HG03175 (cell line): ENCODE measurements around the gene RYR3.
A peak's percentile ranks its signal among the peaks of the same experiment; 100 is the strongest.

ENCODE experiments used
- ATAC-seq: cut with Tn5 transposase; IDR thresholded peaks from one replicate; pipeline ENCODE4 v1.9.1; 2021; ENCODE audit warnings: mild to moderate bottlenecking, moderate library complexity; ENCODE audit not compliant: unreplicated experiment

RYR3 gene

DNA sequence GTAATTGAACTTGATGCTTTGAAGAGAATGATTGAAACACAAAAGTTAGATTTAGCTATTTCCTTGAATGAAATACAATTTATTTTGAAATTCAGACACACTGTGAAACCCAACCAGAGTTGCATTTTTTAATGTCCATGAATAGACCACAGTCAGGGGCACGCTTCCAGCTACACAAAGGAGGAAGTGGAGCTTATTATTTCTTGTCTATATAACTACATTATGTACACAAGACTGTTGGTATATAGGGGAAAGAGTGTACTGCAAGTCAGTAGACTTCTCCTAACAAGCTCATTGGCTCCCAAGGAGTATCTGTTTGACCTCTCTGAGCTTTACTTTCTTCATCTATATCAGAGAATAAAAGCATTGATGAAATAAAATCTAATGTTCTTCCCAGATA, 326.2 kb downstream of the RYR3 start:
- no peak for ATAC-seq

DNA sequence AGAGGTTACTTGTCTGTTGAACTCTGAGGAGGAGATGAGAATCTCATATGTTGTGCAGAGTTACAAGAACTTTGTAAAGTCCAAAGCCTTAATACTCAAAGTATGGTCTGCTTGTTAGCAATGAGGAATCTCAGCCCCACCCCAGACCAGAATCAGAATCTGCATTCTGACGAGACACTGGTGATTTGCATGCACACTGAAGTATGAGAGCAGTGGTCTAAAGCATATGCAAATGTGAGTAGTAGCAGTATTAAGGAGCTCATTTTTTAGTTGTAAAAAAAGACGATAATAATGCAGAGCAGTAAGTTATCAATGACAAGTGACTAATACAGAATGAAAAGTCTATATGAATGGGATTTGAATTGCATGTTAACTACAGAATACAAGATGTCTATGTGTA, 327.7 kb downstream of the RYR3 start:
- no peak for ATAC-seq

GRCh38 chr15:33639051-33639450, 328.3 kb downstream of the RYR3 start:
- ATAC-seq = no peak

GRCh38 chr15:33639456-33639855, 328.7 kb downstream of the RYR3 start:
- ATAC-seq = no peak

DNA sequence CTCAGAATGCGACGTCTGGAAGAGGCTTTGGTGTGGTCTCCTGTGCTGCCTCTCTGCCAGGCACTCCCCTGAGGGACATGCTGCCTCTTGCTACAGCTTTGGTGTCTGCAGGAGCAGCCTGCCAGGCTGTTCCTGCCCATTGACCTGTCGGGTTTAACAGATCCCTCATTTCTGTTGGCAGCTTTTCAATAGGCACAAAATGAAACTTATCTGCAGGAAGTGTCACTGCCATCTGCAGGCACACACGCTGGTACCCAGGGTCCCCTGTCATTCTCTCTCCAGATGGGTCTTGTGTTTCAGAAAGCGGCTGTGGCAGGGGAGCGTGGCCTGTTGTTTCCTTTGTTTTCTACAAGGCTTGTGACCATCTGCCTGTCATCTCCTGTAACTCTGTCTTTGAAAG, 329.2 kb downstream of the RYR3 start:
- ATAC-seq = no peak

- no peak for ATAC-seq
Measured at GRCh38 chr15:33641069-33641468, 330.3 kb downstream of the RYR3 start.

- no peak for ATAC-seq
Measured at GRCh38 chr15:33644304-33644703, 333.5 kb downstream of the RYR3 start.

DNA sequence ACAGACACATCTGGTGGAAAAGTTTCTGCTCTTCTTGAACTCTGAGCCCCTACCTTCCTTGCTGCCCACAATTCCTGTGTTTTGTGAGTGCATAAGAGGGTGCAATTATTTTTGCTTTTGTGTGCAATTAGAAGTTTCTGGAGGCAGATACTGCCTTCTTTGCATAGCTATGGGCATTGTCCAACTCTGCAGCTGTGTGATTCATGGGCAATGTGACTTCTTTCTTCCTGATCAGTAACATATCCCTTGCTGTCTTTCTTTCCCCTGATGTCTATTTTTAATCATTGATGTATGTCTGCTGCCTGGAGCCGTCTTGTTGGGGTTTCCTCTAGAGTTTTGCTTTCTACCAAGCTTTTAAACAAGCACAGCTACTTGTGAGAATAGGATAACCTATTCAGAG, 336.0 kb downstream of the RYR3 start:
- no peak for ATAC-seq

DNA sequence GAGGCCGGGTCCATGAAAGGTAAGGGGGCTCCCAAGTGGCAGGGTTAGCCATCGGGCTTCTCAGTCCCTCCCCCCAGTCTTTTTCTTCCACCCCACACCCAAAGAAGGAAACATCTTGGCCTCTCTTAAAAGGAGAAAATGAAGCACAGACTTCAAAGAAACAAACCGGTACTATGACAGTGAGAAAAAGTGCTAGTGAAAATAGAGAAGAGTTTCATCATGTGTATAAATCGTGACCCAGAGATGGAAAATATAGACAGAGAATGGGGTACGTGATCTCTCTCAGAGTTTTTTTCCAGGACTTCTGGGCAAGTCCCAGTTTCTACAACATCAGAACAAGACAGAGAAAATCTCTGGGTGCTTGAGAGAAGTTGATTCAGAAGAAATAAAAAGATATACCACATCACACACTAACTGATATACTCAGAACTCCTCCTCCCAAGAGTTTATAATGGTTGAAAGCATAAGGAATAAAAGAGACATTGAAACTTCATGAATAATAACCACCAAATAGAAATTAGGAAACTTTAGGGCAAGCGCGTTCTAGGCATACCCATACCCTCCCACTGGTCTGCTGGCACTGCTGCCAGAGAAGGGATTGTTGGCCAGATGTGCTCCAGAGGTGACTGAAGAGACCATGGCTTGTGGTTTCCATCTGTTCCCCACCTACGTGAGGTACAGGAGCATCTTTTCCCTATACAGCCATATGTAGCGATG, 338.6 kb downstream of the RYR3 start:
- ATAC-seq = no peak

DNA sequence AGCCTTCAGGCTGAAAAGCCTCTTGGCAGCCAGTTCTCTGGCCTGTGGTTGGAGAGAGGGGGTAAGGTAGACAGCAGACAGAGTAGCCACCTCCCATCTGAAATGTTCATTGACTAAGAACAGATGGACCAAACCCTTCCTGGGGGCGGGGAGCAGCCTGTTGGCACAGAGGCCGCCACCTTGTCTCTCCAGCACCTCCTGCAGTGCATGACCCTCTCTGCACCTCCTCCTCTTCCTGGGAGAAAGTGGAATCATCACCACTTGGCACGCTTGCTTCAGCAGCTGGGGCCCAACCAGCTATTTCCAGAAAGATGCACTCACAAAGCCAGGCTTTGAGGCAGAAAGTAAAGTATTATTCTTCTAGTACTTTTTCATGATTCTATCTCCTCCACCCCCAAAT, 344.1 kb downstream of the RYR3 start:
- no peak for ATAC-seq

DNA sequence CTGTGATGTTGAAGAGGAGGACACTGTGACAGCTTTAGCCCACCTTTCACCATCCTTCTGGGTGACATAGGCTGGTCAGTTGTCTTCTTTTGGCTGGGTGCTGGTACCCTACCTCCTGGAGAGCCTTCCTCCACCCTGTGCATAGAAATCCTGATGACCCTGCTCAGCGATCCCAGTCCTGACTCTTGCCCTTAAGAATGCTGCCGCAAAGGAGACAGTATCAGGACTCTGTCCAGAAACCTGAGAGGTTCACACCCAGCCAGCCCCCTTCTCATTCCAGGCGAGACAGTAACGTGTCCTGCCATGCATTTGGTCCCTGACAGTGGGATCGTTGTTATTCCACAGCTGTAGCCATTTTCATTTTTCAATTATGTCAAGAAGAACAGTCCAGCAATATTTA, 344.7 kb downstream of the RYR3 start:
- no peak for ATAC-seq

DNA sequence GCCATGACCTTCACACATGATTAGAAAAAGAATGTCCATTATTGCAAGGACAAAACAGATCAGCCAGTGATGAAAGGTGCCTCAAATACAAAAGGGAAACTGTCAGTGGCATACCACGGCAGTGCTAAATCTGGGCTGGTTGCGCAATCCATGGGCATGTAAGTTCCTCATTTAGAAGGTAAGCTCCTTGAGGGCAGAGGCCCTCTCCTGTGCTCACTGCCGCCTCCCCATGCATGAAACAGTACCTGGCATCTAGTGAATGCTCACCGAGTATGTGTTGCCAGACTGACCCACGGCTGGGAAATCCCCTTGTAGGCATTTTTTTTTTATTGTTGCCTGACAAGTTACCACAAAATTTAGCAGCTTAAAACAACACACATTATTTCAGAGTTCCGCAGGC, 345.4 kb downstream of the RYR3 start:
- ATAC-seq = no peak

DNA sequence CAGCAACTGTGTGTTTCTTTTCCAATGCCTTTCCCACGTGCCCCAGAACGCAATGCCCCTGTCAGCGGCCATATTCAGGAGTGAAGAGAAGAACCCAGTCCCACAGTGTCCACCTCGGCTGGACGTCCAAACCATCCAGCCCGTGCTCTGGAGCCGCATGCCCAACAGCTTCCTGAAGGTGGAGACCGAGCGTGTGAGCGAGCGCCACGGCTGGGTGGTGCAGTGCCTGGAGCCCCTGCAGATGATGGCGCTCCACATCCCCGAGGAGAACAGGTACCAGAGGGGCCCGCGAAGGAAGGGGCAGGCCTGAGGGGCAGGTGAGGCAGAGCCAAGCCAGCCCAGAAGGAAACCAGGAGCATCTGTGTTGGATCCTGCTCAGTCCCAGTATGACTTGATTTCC, 349.4 kb downstream of the RYR3 start:
- no peak for ATAC-seq

DNA sequence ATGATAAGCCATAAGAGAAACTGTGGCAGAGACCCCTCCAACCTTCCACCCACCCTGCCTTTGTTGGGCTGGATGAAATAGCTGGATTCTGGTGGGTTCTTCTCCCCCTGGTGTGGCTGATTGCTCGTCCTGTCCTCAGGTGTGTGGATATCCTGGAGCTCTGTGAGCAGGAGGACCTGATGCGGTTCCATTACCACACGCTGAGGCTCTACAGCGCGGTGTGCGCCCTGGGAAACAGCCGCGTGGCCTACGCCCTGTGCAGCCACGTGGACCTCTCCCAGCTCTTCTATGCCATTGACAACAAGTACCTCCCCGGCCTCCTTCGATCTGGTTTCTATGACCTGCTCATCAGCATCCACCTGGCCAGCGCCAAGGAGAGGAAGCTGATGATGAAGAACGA, 351.2 kb downstream of the RYR3 start:
- ATAC-seq = no peak

DNA sequence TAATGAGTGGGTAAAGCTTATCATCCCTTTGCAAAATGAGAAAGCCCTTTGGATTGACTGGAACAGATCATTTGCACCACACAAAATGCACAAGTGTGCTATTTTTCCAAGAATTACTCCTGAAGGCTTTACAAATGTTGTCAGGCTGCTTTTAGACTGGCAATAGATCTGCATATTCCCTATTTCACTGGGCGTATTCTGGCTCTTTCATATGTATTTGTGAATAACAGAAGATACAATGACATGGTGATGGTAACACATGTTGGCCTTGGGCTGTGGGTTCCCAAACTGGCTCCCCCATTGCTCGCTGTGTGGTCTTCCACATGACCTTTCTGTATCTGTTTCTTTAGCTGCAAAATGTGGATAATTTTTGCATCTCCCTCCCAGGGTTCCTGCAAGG, 354.2 kb downstream of the RYR3 start:
- ATAC-seq = no peak

DNA sequence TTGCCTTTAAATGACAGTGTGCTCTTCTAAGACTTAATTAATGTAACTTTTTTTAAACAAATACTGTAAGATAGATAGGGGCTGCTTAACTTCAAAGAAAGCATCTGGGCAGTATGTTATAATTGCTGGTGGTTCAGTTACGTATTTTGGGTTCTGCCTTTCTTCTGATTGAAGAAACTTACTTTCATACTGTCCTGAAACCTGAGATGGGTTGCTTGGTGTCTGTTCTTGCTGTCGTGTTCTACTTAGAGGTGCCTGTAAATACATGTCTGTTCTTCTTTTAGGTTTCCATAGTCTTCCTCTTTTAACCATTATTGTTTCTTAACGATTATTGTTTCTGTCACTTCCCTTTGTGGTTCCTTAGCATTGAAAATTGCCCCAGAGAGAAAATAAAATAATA, 359.8 kb downstream of the RYR3 start:
- no peak for ATAC-seq

- peak; percentile 89 for ATAC-seq
Measured at GRCh38 chr15:33671456-33671855, 360.7 kb downstream of the RYR3 start.

DNA sequence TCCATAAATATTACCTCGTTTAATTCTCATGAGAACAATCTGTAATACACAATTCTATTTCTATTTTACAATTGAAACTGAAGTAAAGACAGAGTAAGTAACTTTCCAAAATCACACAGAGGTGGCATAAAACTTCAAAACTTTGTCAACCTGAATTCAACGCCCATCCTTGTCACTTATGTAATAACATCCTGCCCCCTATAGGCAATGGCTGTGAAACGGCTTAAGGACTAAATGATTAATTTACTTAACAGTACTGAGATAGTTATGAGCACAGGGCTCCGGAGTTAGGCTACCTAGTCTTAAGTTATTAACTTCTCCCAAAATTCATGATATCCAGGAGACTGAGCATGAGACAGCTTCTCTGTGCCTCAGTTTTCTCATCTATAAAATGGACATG, 364.5 kb downstream of the RYR3 start:
- ATAC-seq = no peak

GRCh38 chr15:33677238-33677830, 366.6 kb downstream of the RYR3 start:
- ATAC-seq = no peak

DNA sequence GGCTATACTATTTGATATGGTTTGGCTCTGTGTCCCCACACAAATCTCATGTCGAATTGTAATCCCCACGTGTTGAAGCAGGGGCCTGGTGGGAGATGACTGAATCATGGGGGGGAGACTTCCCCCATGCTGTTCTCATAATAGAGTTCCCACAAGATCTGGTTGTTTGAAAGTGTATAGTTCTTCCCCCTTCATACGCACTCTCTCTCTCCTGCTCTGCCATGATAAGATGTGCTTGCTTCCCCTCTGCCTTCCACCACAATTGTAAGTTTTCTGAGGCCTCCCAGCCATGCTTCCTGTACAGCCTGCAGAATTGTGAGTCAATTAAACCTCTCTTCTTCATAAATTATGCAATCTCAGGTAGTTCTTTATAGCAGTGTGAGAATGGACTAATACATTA, 367.4 kb downstream of the RYR3 start:
- ATAC-seq = no peak

DNA sequence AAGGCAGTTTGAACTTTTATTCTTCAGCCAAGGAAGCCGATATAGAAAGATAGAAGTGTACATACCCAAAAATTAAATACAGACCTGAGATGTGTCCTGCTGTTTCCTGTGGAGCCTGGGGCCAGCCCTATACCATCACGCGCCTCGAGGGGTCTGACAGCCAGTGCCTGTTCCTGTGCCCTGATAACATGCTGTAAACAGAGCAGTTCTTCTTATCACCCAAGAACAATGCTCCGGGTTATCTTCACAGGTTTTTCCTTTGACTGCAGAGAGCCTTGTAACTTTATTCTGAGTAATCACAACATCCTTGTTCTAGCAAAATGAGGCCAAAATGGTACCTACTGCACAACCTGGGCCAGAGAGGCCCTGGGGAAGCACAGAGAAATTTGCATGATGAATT, 367.8 kb downstream of the RYR3 start:
- ATAC-seq = no peak

GRCh38 chr15:33679061-33679460, 368.3 kb downstream of the RYR3 start:
- ATAC-seq = no peak

- no peak for ATAC-seq
Measured at GRCh38 chr15:33680336-33680735, 369.6 kb downstream of the RYR3 start.
